ENCODE measurements around the gene CCDC39.
A peak's percentile ranks its signal among the peaks of the same experiment; 100 is the strongest.
"Not testable (repeated sequence)": the region's sequence is repeated elsewhere in the genome, so short reads cannot be mapped to it uniquely, and the experiment has no call there.

The CCDC39 gene

DNA sequence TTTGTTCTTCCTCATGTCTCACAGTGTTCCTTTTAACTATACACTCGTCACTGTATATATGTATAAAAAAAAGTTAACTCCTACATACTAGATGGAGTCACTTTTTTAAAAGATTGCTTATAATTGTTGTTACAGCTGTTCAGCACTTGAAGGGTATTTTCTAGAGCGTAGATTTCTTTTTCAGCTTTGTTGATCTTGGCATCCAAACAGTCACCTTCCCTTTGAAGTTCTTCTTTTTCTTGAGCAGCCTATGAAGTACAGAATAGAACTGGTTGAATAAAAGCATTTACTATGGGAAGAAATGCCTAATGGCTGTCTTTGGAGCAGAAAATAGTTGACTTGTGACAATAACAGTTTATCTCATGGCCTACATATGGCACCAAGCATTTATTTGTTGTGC lies 59.6 kb downstream of the CCDC39 start:
- DNase-seq: no peak

DNA sequence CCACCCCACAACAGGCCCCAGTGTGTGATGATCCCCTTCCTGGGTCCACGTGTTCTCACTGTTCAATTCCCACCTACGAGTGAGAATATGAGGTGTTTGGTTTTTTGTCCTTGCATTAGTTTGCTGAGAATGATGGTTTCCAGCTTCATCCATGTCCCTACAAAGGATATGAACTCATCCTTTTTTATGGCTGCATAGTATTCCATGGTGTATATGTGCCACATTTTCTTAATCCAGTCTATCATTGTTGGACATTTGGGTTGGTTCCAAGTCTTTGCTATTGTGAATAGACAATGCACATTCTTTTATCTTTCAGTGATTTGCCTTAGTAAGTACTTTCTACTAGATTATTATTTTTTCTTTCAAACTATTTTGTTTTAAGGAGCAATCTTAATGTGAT lies 60.7 kb downstream of the CCDC39 start:
- DNase-seq: not testable (repeated sequence)

DNA sequence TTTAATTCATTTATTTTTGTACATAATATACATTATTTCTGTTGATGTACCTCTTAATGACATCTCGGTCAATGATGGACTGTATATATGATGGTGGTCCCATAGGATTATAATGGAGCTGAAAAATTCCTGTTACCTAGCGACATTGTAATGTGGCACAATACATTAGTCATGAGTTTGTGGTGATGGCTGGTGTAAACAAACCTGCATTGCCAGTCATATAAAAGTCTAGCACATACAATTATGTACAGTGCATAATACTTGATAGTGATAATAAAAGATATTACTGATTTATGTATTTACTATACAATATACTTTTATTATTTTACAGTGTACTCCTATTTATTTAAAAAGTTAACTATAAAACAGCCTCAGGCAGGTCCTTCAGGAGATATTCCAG lies 62.2 kb downstream of the CCDC39 start:
- DNase-seq: no peak

DNA sequence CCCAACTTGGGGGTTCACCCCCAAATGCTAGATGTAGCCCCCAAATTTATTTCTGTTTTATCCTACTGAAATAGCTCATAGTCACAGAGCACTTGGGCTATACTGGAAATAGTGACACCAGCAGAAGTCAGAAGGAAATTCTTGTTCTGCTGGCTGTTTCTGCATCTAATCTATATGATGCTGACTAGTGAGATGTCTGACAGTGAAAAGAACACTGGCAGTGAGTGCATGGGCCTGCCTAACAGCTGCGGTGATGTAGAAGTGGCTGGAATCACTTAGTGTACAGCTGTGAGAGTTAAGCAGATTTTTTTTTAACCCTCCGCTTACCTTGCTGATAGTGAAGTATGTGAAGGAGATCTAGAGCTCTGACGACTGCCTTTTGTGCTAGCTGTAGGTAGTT lies 63.3 kb downstream of the CCDC39 start:
- DNase-seq: no peak

DNA sequence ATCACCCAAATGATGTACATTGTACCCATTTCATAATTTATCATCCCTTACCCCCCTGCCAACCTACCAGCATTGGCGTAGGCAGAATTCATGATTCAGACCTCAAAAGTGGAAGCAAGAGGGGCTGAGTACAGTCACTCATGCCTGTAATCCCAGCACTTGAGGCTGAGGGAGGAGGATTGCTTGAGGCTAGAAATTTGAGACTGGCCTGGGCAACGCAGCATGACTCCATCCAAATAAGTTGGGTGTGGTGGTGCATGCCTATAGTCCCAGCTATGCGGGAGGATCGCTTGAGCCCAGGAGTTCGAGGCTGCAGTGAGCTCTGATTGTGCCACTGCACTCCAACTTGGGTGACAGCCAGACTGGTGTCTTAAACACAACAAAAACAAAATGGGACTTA lies 66.9 kb downstream of the CCDC39 start:
- DNase-seq: no peak

DNA sequence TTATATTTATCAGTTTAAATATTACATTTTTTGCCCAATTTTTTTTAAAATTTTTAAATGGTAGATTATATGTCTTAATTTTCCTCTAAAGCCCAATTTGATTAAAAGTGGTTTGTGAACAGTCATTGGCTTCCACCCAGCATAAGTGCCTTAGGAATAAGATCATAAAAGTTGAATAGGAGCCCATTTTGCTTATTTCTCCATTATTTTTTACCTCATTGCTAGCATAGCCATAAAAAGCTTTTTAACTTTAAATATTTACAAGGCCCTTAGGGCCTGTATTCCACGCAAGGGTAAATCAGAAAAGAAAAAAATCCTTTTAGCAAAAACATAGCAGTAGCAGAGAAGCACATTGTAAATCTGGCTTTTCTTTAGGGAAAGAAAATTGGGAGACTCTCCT lies 68.3 kb downstream of the CCDC39 start:
- DNase-seq: no peak

DNA sequence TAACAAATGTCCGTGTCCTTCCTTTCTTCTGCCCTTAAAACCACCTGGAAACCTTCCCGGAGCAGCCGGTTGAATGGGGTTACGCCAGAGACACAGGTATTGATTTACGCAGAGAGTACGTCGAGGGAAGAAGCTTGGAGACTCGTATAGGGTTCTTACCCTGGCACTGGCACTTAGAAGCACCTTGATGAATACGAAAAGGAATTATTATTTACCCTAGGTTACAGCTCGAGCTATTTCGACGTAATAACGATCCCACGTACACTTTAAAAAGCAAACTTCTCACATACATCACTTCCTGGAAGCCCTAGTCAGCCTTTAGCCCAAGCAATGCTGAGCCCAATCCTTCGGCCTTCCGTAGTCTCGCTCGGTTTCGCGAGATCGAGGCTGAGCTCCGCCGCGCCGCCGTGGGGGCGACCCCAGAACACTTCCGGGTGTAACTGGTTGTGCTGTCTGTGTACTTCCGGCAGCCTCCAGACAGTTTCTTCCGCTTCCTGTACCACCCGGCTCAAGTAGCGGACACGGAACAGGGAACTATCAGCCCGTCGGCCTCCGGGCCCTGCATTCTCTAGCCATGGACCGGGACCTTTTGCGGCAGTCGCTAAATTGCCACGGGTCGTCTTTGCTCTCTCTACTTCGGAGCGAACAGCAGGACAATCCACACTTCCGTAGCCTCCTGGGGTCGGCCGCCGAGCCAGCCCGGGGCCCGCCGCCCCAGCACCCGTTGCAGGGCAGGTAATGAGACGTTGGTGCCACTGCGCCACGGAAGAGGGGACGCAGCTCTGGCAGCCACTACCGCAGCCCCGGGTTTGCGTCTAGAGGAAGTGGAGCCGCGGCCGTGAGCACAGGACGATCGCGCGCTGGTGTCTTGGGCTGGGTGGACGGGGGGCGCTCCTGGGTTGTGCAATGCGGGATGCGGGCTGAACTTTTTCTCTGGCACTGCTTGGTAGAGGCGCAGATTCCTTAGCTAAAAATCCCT lies 77.3 kb downstream of the CCDC39 start, which contains the start of gene TTC14:
TSS of gene TTC14 (plus strand) at position 476 of the 979 bp plus-strand sequence. CDS start at position 575, 99 bp downstream.
- peak; percentile 90 to 94 for DNase-seq

DNA sequence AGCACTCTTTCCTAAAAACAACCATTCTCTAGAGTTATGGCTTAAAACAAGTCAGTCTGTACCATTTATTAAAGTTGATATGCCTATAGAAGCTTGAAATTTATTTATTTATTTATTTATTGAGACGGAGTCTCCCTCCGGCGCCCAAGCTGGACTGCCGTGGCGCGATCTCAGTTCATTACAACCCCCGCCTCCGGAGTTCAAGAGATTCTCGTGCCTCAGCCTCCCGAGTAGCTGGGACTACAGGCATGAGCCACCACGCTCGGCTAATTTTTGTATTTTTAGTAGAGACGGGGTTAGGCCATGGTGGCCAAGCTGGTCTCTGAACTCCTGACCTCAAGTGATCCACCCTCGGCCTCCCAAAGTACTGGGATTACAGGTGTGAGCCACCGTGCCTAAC lies 78.8 kb downstream of the CCDC39 start:
- DNase-seq: no peak

DNA sequence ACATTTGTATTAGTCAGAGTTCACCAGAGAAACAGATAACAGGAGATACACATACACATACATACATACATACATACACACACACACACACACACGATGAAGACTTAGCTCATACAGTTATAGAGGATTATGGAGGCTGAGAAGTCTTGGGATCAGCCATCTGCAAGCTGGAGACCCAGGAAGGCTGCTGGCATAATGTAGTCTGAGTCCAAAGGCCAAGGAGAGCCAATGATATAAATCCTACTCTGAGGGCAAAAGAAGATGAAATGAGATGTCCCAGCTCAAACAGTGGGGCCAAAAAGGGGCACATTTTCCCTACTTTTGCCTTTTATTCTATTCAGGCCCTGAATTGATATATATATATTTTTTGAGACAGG lies 83.7 kb downstream of the CCDC39 start:
- DNase-seq: no peak

DNA sequence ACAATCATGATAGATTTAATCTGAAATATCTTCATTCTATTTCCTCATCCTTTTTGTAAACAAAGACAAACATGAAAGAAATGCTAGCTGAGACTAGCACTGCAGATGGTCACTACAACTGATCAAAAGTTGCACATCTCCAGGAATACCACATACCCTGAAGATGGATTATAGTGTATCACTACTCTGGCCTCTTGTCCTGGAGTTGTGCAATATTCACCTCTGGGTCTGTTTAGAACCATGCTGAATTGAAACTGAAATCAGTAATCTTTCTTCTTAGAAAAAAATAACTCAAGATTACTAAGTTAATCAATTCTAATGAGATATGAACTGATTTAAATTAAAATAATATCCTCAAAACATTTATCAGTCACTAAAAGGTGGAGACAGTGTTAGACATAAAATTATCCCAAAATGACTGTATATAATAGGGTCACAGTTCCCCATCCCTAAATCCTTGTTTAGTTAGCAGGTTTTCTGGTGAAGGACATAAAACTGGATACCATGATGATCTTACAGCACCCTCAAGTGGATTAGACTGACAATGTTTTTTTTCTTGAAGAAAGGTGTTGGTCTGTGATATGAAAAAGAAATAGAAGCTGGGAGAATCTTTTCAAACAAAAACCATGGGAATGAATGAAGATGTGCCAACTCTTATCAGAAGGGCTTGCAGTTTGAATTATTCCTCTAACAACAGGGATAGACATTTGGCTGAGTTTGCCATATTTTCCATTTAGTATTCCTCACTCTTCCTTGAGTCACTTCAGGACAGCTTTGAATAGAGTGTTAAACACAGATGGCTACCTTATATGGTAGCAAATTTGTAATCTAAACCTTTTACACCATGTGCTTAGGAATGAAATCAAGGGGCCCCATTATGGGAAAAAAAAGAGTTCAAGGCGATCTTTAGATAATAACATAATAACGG lies 84.4 kb downstream of the CCDC39 start:
- DNase-seq: peak; percentile 54 to 72

DNA sequence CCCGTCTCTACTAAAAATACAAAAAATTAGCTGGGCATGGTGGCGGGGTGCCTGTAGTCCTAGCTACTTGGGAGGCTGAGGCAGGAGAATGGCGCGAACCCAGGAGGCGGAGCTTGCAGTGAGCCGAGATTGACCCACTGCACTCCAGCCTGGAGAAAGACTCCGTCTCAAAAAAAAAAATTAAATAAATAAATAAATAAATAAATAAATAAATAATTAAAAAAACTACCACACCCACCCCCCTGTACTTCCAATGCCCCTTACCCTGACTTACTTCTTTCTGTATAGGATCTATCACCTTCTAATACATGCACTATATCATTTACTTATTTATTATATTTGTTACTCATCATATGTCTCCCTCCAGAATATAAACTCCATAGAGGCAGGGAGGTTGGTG lies 85.7 kb downstream of the CCDC39 start:
- not testable (repeated sequence) for DNase-seq

DNA sequence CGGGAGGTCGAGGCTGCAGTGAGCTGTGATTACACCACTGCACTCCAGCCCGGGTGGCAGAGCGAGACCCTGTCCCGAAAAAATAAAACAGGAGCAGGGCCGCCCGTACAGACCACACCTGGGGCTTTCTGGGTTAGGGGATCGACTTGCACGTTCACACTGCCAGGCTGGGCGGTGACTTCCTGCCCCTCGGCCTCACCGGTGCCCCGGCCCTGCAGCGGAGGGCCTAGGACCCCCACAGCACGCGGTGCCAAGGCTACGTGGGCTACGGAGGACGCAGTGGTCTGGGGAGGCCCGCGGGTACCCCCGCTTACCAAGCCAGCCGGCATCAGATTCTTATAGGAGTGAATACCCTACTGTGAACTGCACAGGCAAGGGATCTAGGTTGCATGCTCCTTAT lies 88.9 kb downstream of the CCDC39 start:
- DNase-seq: no peak

DNA sequence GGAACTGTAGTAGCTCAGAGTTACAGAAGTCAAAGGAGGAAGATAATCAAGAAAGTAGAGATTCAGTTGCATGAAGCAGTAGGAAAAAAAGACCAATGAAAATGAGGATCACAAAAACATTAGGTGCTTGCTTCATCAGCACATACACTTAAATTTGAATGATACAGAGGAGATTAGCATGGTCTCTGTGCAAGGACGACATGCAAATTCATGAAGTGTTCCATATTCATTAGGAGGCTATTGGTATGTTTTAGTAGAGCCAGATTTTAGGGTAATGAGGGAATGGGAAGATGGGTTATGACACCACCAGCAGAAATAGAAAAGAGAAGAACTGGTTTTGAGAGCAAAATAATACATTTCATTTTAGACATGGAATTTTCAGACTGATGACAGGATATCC lies 98.4 kb downstream of the CCDC39 start:
- DNase-seq: peak; percentile 78

DNA sequence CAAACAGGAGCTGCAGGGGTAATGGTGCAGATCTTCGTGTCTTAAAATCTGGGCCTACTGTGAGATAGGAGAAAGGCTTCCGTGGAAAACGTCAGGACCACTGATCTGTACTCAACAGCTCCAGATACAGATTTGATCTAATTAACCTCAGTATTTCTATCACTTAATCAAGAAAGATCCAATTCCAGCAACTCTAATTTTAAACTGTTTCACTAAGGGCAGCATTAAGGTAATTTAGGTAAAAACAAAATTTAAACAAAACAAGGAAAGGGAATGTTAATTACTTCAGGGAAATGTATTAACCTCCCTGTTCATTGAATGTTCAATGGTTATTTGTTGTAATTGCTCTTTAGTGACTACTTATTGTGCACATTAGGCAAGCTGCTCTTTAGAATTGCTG lies 103.7 kb downstream of the CCDC39 start:
- DNase-seq: no peak

DNA sequence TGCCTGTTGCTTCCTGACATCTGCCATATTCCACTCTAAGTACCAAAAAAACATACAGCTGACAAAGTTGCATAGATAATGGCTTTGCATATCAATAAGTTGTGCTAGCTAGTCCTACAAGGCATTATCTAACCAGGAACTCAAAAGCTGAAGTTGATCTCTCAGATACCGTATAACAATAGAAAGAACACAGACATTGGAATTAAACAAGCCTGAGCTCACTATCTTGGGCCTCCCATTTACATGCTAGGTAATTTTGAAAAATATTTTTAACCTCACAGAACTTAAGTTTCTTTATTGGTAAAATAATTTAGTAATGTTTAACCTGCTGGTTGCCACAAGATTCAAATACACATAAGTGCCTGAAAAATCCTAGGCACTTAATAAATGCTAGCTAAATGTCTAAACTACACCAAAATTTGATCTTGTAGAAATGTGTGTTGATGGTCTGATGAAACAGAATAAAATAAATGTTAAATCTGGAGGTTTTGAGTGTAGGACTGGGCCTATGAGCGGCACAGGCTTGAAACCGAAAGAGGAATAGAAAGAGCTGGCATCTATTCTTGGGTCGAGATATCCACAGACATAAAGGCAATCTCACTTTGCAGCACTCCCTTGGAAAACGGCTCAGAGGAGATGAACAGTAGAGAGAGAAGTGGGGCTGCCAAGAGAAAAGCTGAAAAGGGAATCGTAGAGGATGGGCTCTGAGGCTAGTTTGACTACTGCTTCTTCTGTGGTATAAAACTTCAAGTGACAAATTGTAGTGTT lies 107.3 kb downstream of the CCDC39 start:
- no peak for DNase-seq

DNA sequence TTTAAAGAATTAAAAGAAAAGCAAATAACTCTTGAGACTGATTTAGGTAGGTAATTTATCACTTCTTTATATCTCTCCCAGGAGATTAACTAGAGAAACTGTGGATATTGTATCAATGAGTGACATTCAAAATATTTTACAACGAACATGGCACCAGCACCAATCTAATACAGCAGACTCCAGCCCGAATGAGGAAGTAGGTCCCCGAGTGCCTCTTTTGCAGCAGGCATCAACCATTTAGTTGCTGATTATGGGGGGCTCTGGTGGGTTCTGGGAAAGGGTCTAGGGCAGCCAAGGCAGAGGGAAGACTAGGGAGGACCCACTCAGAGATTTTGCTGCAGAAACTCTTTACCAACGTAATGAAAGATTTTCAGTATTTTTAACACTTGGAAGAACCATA lies 109.1 kb downstream of the CCDC39 start:
- no peak for DNase-seq

DNA sequence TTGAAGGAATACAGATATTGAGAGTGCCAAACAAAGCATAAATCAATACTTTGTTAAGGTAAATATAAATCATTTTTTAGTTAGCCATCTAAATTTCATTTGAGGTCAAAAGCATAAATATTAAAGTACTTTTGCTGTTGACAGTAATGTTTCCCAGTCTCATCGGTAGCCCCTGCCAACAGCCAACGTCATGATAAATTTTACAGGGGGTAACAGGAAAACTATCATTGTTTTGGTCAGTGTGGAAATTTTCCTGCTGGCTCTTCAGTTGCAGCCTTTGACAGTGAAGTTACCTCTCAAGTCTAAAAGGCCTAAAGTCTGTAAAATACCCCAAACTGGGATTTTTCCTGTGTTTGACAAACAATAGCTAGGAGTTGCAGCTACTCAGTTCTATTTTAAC lies 114.6 kb downstream of the CCDC39 start:
- no peak for DNase-seq

All from NCI-H526 (cell line).